NB4 (cell line): ENCODE results near the gene ALDH16A1.

Experiments
- MYC ChIP-seq: IDR thresholded peaks from 2 replicates; pipeline ENCODE4 v1.6.1; 2011; ENCODE audit warnings: low read depth, low read length
- POLR2A ChIP-seq: IDR thresholded peaks from 2 replicates; pipeline ENCODE4 v1.6.1; 2011; ENCODE audit warnings: mild to moderate bottlenecking; ENCODE audit not compliant: insufficient read length; ENCODE audit errors: extremely low read depth
- TF ChIP-seq, protein P1 (sequence below): IDR thresholded peaks from one replicate; pipeline ENCODE4 v1.5.1; 2012; ENCODE audit warnings: low read depth, low read length
- TF ChIP-seq, protein P2 (sequence below): IDR thresholded peaks from 2 replicates; pipeline ENCODE4 v1.6.1; 2011; ENCODE audit warnings: low read depth, low read length

DNA sequence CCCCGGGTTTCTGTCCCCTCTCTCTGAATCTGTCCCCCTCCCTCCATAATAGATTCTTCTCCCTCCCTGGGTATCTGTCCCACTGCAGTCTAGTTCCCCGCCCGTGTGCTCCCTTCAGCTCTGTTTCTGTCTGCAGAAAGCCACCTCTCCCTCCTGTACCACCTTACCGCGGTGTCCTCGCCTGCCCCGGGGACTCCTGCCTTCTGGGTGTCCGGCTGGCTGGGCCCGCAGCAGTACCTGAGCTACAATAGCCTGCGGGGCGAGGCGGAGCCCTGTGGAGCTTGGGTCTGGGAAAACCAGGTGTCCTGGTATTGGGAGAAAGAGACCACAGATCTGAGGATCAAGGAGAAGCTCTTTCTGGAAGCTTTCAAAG, 60.7 kb downstream of the ALDH16A1 start:
- TF ChIP-seq, protein P1, sequence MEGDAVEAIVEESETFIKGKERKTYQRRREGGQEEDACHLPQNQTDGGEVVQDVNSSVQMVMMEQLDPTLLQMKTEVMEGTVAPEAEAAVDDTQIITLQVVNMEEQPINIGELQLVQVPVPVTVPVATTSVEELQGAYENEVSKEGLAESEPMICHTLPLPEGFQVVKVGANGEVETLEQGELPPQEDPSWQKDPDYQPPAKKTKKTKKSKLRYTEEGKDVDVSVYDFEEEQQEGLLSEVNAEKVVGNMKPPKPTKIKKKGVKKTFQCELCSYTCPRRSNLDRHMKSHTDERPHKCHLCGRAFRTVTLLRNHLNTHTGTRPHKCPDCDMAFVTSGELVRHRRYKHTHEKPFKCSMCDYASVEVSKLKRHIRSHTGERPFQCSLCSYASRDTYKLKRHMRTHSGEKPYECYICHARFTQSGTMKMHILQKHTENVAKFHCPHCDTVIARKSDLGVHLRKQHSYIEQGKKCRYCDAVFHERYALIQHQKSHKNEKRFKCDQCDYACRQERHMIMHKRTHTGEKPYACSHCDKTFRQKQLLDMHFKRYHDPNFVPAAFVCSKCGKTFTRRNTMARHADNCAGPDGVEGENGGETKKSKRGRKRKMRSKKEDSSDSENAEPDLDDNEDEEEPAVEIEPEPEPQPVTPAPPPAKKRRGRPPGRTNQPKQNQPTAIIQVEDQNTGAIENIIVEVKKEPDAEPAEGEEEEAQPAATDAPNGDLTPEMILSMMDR = no peak
- TF ChIP-seq, protein P2, sequence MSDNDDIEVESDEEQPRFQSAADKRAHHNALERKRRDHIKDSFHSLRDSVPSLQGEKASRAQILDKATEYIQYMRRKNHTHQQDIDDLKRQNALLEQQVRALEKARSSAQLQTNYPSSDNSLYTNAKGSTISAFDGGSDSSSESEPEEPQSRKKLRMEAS = no peak
- TF ChIP-seq MYC (no peak), POLR2A (no peak)
